Mononuclear cell (primary cell): ENCODE results near the gene CCDC157. TPM values are rescaled to one million over a fixed set of nuclear protein-coding genes. Genes with fewer than 3 reads are reported as not detected.

Experiments used
- H3K27me3 ChIP-seq: 2 replicates; pipeline ENCODE4 v1.6.0; 2011; ENCODE audit warnings: low read length, control low read depth; ENCODE audit not compliant: insufficient read depth
- H3K4me1 ChIP-seq: 2 replicates; pipeline ENCODE4 v1.5.1; 2011; ENCODE audit warnings: mild to moderate bottlenecking, low read length, control low read depth; ENCODE audit not compliant: insufficient read depth
- H3K4me3 ChIP-seq: 2 replicates; pipeline ENCODE4 v1.5.1; 2011; ENCODE audit warnings: mild to moderate bottlenecking, low read length, moderate library complexity
- H3K9me3 ChIP-seq: 2 replicates; pipeline ENCODE4 v1.5.1; 2011; ENCODE audit warnings: low read depth, mild to moderate bottlenecking, control low read depth, low read length
- total RNA-seq: library from RNA; depleted of rRNA; stranded (reverse); fragments of >200 nt; gene quantifications from one replicate; pipeline ENCODE4 v1.2.3, GENCODE V29; 2012

Gene CCDC157
- total RNA-seq, 1 donor: 4.9 TPM

- Histone ChIP-seq H3K9me3 (no peaks in the 10 kb centered on the region), H3K4me1 (peaks cover 7% of the 10 kb centered on the region), H3K27me3 (no peaks in the 10 kb centered on the region), H3K4me3 (no peak overlapping the region)
These were observed 5.3 kb downstream of the CCDC157 start for GRCh38 chr22:30361916-30362650.

- Histone ChIP-seq H3K4me1 (peaks cover under 1% of the 10 kb centered on the region), H3K4me3 (no peak overlapping the region), H3K9me3 (no peaks in the 10 kb centered on the region), H3K27me3 (no peaks in the 10 kb centered on the region)
These were observed 6.0 kb downstream of the CCDC157 start for GRCh38 chr22:30362651-30363281.

GRCh38 chr22:30365891-30366290, 9.1 kb downstream of the CCDC157 start:
- no peak overlapping the region for H3K4me3 ChIP-seq
- no peaks in the 10 kb centered on the region for H3K27me3 ChIP-seq
- no peaks in the 10 kb centered on the region for H3K4me1 ChIP-seq
- H3K9me3 ChIP-seq: no peaks in the 10 kb centered on the region

GRCh38 chr22:30368420-30368819, 11.6 kb downstream of the CCDC157 start:
- no peaks in the 10 kb centered on the region for H3K27me3 ChIP-seq
- no peak overlapping the region for H3K4me3 ChIP-seq
- H3K9me3 ChIP-seq: no peaks in the 10 kb centered on the region
- peaks cover 12% of the 10 kb centered on the region for H3K4me1 ChIP-seq

- H3K9me3 ChIP-seq: no peaks in the 10 kb centered on the region
- peaks cover 13% of the 10 kb centered on the region for H3K4me1 ChIP-seq
- H3K27me3 ChIP-seq: no peaks in the 10 kb centered on the region
- H3K4me3 ChIP-seq: no peak overlapping the region
These were observed 13.9 kb downstream of the CCDC157 start for GRCh38 chr22:30370641-30371230.

- no peaks in the 10 kb centered on the region for H3K9me3 ChIP-seq
These were observed 14.5 kb downstream of the CCDC157 start for GRCh38 chr22:30371321-30371720.

GRCh38 chr22:30371981-30372380, 15.2 kb downstream of the CCDC157 start:
- Histone ChIP-seq H3K27me3 (no peaks in the 10 kb centered on the region), H3K4me1 (peaks cover 13% of the 10 kb centered on the region), H3K4me3 (no peak overlapping the region), H3K9me3 (no peaks in the 10 kb centered on the region)

More at GRCh38 chr22:30371321-30371720, 14.5 kb downstream of the CCDC157 start:
- no peaks in the 10 kb centered on the region for H3K27me3 ChIP-seq
- H3K4me1 ChIP-seq: peaks cover 13% of the 10 kb centered on the region
- H3K4me3 ChIP-seq: no peak overlapping the region

- no peaks in the 10 kb centered on the region for H3K27me3 ChIP-seq
- H3K4me3 ChIP-seq: no peak overlapping the region
- no peaks in the 10 kb centered on the region for H3K9me3 ChIP-seq
- H3K4me1 ChIP-seq: peaks cover 13% of the 10 kb centered on the region
These were observed 16.1 kb downstream of the CCDC157 start for GRCh38 chr22:30372915-30373314.

- peaks cover 13% of the 10 kb centered on the region for H3K4me1 ChIP-seq
- H3K9me3 ChIP-seq: no peaks in the 10 kb centered on the region
- H3K4me3 ChIP-seq: no peak overlapping the region
- H3K27me3 ChIP-seq: no peaks in the 10 kb centered on the region
These were observed 16.8 kb downstream of the CCDC157 start for GRCh38 chr22:30373331-30374325.

- Histone ChIP-seq H3K4me1 (peaks cover 13% of the 10 kb centered on the region), H3K27me3 (no peaks in the 10 kb centered on the region), H3K4me3 (no peak overlapping the region), H3K9me3 (no peaks in the 10 kb centered on the region)
These were observed 18.6 kb downstream of the CCDC157 start for GRCh38 chr22:30375312-30375849.

GRCh38 chr22:30380011-30380410, 23.2 kb downstream of the CCDC157 start:
- Histone ChIP-seq H3K4me1 (no peaks in the 10 kb centered on the region), H3K27me3 (no peaks in the 10 kb centered on the region), H3K9me3 (no peaks in the 10 kb centered on the region), H3K4me3 (no peak overlapping the region)

GRCh38 chr22:30381264-30381663, 24.5 kb downstream of the CCDC157 start:
- H3K4me3 ChIP-seq: no peak overlapping the region
- no peaks in the 10 kb centered on the region for H3K27me3 ChIP-seq
- H3K9me3 ChIP-seq: no peaks in the 10 kb centered on the region
- H3K4me1 ChIP-seq: peaks cover 1% of the 10 kb centered on the region

- H3K4me1 ChIP-seq: peaks cover 7% of the 10 kb centered on the region
- no peaks in the 10 kb centered on the region for H3K9me3 ChIP-seq
- H3K27me3 ChIP-seq: no peaks in the 10 kb centered on the region
- no peak overlapping the region for H3K4me3 ChIP-seq
These were observed 25.5 kb downstream of the CCDC157 start for GRCh38 chr22:30382340-30382739.

- Histone ChIP-seq H3K9me3 (no peaks in the 10 kb centered on the region), H3K27me3 (no peaks in the 10 kb centered on the region), H3K4me1 (peaks cover 7% of the 10 kb centered on the region), H3K4me3 (no peak overlapping the region)
These were observed 26.3 kb downstream of the CCDC157 start for GRCh38 chr22:30383061-30383460.
